Activated CD4-positive, CD25-positive, alpha-beta regulatory T cell treated with anti-CD3 and anti-CD28 coated beads, Interleukin-2, amount 50 U/mL, for 24 hours (primary cell): Measurements from ENCODE around the gene ATP6V0C.
"Not testable (repeated sequence)": the region's sequence is repeated elsewhere in the genome, so short reads cannot be mapped to it uniquely, and the experiment has no call there.

Experiments used
- ATAC-seq, 2 donors: fragments of 150-1000 bp; cut with Tn5 transposase; one replicate each; pipeline ENCODE4 v1.10.0; 2021; ENCODE audit warnings: mild to moderate bottlenecking in 1 of 2, moderate library complexity in 1 of 2

Gene ATP6V0C

DNA sequence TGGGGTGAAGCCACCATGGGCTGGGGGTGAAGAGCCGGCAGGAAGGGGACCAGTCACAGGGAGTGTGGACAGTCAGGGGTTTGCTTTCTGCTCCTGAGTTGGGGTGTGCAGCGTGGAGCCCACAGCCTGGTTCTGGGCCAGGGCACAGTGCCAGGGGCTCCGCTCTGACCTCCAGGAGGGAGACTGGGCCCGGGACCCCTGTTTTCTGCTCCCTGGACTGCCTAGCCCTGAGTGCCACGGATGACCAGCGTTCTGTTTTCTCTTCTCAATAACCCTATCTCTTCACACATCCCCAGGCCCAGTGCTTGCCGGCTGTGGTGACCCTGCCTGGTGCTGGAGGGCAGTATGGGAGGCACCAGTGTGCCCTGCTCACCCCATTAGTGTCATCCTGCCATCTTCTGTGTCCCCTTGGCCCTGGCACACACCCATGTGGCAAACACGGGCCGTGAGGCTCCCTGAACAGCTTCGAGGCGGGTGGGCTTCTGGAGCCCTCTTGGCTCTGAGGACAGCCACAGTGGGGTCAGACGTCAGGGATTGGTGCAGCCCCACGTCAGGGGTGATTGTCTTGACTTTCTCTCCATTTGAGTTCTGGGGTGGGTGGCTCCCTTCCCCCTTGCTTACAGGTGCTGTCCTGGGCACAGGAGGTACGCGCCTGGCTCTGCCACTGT is 16.3 kb downstream of the ATP6V0C start:
- ATAC-seq, result no peak

- no peak for ATAC-seq
These were observed 17.0 kb downstream of the ATP6V0C start for GRCh38 chr16:2530629-2531318.

DNA sequence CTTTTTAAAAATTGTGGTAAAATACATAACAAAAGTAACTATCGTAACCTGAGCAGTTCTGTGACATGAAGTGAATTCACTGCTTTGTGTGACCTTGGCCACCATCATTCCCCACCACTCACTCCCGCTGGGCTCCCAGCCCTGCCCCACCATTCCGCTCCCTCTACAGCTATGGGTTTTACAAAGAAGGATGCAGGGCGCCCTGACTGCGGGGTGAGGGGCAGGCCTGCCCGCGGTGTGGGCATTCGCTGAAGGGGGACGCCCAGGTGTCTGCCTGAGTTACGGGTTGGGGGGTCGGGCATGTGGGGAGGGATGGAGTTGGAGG is 17.6 kb downstream of the ATP6V0C start, which contains the start of gene CEMP1:
Gene CEMP1, minus strand, starts transcription at position 38 of the 325 bp plus-strand sequence. CDS start 335 bp downstream, outside the sequence.
- ATAC-seq, result peak in 1 of 2 donors; percentile 0

DNA sequence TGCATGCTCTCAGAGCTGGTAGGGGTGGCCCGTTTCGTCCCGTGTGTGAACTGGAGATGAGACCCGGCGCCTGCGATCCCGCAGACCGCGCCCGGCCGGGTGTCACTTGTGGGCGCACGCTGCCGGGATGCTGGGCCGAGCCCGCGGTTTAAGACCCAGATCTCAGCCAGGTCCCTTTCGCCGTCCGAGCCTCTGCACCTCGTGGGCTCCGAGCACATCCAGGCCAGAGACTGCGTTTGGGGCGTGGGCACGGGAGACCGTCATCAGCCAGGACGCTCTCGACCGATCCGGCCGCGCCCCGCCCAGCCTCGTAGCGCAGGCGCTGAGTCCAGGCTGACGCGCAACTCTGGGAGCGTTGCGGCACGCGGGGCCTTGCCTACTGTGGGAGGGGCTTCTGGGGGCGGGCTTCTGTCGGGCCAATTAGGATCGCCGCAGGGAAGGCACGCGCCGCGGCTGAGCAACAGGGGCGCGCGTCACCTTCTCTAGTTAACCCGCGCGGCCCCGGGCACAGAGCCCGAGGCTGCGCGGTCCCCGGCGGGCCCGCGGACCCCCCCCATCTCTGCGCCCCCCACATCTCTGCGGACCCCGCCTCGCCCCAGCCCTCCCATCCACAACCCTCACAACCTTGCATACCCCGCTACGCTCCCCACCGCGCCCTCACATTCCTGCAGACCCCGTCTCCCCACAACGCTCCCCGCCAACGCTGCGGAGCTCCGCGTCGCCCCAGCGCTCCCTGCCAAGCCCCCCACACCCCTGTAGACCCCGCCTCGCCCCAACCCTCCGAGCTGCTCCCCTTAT is 18.1 kb downstream of the ATP6V0C start:
- peak; percentile 95 for ATAC-seq

- peak; percentile 10 to 12 for ATAC-seq
These were observed 18.9 kb downstream of the ATP6V0C start for GRCh38 chr16:2532494-2533141.

GRCh38 chr16:2533142-2533755 is 19.5 kb downstream of the ATP6V0C start:
- not testable (repeated sequence) for ATAC-seq

DNA sequence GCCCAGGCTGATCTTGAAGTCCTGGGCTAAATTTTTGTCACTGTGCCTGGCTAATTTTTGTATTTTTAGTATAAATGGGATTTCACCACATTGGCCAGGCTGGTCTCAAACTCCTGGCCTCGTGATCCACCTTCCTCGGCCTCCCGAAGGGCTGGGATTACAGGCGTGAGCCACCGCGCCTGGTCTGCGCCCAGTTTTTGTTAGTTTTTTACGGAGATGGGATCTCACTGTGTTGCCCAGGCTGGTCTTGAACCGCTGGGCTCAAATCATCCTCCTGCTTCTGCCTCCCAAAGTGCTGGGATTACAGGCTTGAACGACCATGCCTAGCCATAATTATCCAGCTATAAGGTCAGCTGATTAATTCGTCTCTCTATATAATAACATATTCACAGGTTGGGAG is 20.2 kb downstream of the ATP6V0C start:
- ATAC-seq, result no peak

- not testable (repeated sequence) for ATAC-seq
These were observed 20.6 kb downstream of the ATP6V0C start for GRCh38 chr16:2534335-2534734.

DNA sequence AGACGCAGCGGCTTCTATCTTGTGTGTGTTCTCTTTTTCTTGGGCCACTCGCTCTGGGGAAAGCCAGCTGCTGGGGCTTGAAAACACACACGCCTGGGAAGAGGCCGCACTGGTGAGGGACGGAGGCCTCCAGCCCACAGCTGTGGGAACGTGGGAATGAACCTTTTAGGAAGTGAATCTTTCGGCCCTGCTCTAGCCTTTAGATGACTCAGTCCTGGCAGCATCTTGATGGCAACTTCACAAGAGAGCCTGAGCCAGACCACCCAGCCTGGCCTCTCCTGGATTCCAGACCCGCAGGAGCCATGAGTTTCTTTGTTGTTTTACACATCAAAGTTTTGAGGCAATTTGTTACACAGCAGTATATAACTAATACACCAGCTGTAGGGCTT is 21.9 kb downstream of the ATP6V0C start:
- no peak for ATAC-seq

DNA sequence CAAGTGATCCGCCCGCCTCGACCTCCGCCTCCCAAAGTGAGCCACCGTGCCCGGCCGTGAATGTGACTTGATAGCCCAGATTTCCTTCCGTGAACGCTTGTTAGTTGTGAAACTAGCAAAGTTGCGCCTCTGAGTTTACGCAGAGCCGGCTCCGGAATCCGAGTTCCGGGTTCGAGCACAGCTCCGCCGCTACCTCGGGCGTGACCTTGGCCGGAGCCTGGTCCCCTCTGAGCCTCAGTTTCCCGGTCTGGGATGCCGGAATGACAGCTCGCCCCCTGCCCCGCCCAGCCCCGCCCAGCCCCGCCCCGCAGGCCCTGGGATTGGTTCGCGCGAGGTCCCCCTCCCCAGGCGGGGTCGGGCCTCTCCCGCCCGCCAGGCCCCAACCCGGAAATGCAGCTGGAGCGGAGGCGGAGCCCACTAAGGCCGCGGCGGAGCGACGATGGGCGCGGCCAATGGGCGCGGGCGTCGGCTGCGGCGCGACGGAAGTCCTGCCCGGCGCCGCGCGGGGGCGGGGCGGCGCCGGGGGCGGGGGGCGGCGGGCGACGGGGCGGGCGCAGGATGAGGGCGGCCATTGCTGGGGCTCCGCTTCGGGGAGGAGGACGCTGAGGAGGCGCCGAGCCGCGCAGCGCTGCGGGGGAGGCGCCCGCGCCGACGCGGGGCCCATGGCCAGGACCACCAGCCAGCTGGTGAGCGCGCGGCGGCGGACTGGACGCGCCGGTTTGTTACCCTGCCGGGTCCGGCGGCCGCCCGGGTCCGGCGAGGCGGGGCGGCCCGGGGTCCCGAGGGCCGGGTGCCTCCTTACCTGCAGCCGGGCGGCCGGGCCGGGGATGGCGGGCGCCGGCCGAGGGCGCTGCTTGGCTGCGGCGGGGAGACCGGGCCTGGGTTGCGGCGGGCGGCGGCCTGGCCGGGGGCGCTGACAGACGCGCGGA is 24.0 kb downstream of the ATP6V0C start, which contains the start of gene PDPK1:
Gene PDPK1, plus strand, starts transcription at position 571 of the 929 bp plus-strand sequence. Its CDS starts 92 bp downstream, at position 663.
- peak; percentile 90 to 92 for ATAC-seq

DNA sequence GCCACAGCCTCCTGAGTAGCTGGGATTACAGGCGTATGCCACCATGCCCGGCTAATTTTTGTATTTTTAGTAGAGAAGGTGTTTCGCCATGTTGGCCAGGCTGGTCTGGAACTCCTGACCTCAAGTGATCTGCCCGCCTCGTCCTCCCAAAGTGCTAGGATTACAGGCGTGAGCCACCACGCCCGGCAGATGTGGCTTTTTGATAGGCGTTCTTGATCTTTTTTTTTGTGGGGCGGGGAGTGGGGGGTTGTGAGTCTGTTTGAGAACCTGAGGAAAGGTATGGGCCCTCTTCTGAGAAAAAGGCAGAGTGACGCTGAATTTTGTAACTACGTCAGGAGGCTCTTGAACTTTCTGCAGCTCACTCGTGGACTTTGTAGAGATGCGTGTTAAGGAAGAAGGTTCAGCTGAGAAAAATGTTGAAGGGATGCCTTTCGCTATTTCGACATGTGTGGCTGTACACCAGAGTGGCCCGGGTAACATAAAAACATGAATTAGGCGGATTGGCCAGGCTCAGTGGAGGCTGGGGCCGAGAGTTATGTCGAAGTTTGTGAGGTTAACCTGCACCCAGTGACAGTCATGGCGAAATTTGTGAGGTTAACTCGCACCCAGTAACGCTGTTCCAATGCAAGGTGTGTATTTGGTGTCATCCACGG is 25.6 kb downstream of the ATP6V0C start:
- not testable (repeated sequence) for ATAC-seq

GRCh38 chr16:2539845-2540458 is 26.2 kb downstream of the ATP6V0C start:
- peak in 1 of 2 donors; percentile 14 for ATAC-seq

GRCh38 chr16:2540912-2541311 is 27.2 kb downstream of the ATP6V0C start:
- not testable (repeated sequence) for ATAC-seq

DNA sequence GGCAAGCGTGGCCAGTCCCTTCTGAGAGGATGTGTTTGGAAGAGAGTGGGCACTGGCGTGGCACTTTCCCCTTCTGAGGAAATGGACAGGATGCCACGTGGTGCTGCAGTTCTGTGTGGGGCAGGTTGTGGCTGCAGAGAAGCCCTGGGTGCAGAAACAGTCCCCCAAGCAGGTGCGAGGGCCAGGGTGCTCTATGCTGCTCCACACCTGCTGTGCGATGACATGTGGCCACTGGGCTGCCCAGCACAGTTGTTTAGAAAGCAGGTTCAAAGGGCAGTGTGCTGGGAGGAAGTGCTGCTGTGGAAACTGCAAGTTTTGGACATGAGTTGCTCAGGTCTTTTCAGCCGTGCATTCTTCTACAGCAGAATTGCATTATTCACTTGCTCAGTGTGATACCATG is 27.7 kb downstream of the ATP6V0C start:
- not testable (repeated sequence) for ATAC-seq

DNA sequence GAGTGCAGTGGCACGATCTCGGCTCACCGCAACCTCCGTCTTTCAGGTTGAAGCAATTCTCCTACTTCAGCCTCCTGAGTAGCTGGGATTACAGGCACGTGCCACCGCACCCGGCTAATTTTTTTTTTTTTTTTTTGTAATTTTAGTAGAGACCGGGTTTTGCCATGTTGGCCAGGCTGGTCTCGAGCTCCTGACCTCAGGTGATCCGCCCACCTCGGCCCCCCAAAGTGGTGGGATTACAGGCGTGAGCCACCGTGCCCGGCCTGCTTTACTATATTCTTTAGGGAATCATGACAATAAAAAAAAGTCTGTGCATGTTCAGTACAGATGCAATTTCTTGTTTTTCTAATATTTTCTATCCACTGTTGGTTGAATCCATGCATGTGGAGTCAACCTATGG is 30.0 kb downstream of the ATP6V0C start:
- ATAC-seq, result not testable (repeated sequence)

DNA sequence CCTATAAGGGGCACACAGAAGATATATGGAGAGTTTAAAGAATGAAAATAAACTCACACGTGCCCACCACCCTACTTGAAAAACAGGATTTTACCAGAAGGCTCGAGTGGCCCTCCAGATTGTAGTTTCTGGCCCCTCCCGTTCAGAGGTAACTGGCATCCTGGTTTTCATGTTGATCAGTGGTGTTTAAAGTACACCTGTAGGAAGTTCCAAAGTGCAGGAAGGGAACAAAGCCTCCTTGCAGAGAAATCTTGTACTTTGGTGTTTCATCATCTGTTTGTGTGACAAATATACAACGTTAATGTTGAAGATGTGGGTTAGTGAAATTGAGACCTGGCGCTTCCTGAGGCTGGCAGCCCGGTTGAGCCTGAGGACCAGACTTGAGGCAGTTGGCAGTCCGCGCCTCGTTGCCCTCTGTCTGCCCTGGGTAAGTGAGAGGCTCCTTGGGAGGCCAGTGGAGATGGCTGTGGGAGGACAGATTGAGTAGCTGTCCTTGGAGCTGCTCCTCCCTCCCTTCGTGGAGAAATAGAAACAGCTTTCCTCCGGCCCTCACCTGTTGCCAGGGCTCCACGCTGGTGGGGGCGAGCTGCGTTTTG is 36.6 kb downstream of the ATP6V0C start:
- ATAC-seq, result not testable (repeated sequence)

DNA sequence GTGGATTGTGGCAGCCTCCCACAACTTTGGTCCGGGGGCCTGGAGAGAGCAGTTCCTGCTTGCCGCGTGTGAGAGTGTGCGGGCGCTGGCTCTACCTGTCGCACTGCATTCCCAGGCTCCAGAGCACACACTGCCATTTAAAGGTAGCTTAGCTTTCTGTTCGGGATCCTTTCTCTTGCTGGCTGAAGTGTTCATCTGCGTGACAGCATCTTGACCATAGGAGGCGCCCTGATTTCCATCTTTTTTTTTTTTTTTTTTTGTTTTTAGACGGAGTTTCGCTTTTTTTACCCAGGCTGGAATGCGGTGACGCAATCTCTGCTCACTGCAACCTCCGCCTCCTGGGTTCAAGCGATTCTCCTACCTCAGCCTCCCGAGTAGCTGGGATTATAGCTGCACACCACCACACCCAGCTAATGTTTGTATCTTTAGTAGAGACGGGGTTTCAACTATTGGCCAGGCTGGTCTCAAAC is 37.7 kb downstream of the ATP6V0C start:
- ATAC-seq, result not testable (repeated sequence)

GRCh38 chr16:2554709-2555425 is 41.1 kb downstream of the ATP6V0C start:
- not testable (repeated sequence) for ATAC-seq

- ATAC-seq, result not testable (repeated sequence)
These were observed 43.4 kb downstream of the ATP6V0C start for GRCh38 chr16:2557150-2557549.
